Measurements from ENCODE around the gene SYTL3. TPM values are rescaled to one million over a fixed set of nuclear protein-coding genes. Genes with fewer than 3 reads are reported as not detected.
A peak's percentile ranks its signal among the peaks of the same experiment; 100 is the strongest.

The SYTL3 gene
- total RNA-seq, 4 donors from 2014 or later: 4.8 to 10.1 (median 7.6) TPM

DNA sequence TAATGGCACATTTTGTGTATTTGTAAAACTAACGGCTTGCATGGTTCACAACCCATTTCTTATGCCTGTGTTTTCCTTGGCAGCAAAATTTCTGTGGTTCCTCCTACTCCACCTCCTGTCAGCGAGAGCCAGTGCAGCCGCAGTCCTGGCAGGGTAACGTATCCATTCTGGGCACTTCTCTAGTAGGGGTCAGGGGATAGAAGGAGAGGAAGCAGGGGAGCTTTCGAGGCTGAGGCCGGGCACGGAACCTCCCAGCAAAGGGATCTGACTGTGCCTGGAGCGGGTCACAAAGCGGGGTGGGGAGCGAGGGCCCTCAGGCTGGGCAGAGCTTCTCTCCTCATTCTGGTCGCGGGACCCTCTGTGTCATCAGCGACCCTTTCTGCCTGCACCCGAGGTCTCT, 58.4 kb downstream of the SYTL3 start:
- Histone ChIP-seq H3K4me3 (peak overlapping the region; percentile 13 to 30 (median 19)), H3K9me3 (no peaks in the 10 kb centered on the region), H3K27me3 (no peaks in the 10 kb centered on the region), H3K27ac (replicated peaks in 1 of 4) (peak overlapping the region; percentile 73 to 88 (median 82)), H3K36me3 (no peaks in the 10 kb centered on the region), H3K4me1 (peaks cover 44 to 56% (median 54%) of the 10 kb centered on the region in 4 donors)
- TF ChIP-seq, protein P1, sequence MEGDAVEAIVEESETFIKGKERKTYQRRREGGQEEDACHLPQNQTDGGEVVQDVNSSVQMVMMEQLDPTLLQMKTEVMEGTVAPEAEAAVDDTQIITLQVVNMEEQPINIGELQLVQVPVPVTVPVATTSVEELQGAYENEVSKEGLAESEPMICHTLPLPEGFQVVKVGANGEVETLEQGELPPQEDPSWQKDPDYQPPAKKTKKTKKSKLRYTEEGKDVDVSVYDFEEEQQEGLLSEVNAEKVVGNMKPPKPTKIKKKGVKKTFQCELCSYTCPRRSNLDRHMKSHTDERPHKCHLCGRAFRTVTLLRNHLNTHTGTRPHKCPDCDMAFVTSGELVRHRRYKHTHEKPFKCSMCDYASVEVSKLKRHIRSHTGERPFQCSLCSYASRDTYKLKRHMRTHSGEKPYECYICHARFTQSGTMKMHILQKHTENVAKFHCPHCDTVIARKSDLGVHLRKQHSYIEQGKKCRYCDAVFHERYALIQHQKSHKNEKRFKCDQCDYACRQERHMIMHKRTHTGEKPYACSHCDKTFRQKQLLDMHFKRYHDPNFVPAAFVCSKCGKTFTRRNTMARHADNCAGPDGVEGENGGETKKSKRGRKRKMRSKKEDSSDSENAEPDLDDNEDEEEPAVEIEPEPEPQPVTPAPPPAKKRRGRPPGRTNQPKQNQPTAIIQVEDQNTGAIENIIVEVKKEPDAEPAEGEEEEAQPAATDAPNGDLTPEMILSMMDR (IDR thresholded peaks at IDR 0.05): peak in 1 of 3 experiments; percentile 21
- TF ChIP-seq POLR2AphosphoS5 (IDR thresholded peaks at IDR 0.05) (peak; percentile 56 to 67), POLR2A (IDR thresholded peaks at IDR 0.05; ENCODE audit: low read depth) (no peak)
- intact Hi-C loops (cut with DNase I): loop anchor here (5.0 kb wide), 1 partner anchor 54 kb away; no protein-coding TSS in a partner anchor
- 37% methylated on average over 5 of the region's 14 CpGs for WGBS
- no peak for DNase-seq (ENCODE audit: extremely low spot score)

DNA sequence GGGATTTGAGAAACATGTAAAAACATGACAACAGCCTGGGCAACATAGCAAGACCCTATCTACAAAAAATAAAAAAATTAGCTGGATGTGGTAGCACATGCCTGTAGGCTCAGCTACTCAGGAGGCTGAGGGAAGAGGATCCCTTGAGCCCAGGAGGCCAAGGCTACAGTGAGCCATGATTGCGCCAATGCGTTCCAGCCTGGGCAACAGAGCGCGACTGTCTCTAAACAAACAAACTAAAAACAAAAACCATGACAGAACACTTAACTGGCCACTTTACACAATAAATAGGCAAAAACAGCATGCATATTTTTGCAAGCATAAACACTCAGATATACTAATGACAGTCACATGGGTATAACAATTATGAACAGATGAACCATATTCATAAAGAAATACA, 60.0 kb downstream of the SYTL3 start:
- intact Hi-C loops (cut with DNase I): loop anchor here (5.0 kb wide), 1 partner anchor 52 kb away; no protein-coding TSS in a partner anchor
- H3K4me1 ChIP-seq: peaks cover 32 to 42% (median 41%) of the 10 kb centered on the region in 4 donors
- DNase-seq (ENCODE audit: extremely low spot score): no peak
- H3K9me3 ChIP-seq: no peaks in the 10 kb centered on the region
- H3K27me3 ChIP-seq: no peaks in the 10 kb centered on the region
- peaks cover 0 to 6% (median 3%) of the 10 kb centered on the region in 4 donors for H3K36me3 ChIP-seq
- 93% methylated on average over 4 of the region's 4 CpGs for WGBS
- TF ChIP-seq EP300 (IDR thresholded peaks at IDR 0.05): no peak
- no peak for TF ChIP-seq POLR2AphosphoS5 (IDR thresholded peaks at IDR 0.05)
- TF ChIP-seq, protein P1 (IDR thresholded peaks at IDR 0.05): no peak
- no peak for TF ChIP-seq POLR2A (IDR thresholded peaks at IDR 0.05; ENCODE audit: low read depth)
- no peak overlapping the region for H3K27ac ChIP-seq (replicated peaks in 1 of 4)
- H3K4me3 ChIP-seq: no peak overlapping the region

DNA sequence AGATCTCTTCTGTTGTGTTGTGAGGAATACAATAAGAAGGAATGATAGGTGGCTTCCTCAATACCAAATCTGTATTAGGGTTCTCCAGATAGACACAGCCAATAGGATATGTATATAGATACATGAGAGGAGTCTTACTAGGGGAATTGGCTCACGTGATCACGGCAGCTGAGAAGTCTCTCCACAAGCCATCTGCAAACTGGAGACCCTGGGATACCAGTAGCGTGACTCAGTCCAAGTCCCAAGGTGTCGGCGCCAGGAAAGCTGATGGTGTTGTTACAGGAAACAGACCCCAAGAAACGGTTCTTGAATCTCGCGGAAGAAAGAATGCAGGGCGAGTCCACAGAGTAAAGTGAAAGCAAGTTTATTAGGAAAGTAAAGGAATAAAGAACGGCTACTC, 61.4 kb downstream of the SYTL3 start:
- Histone ChIP-seq H3K36me3 (peaks cover 0 to 6% (median 3%) of the 10 kb centered on the region in 4 donors), H3K27ac (replicated peaks in 1 of 4) (peak overlapping the region; percentile 24 to 47 (median 35)), H3K4me3 (peak overlapping the region in 3 of 4 donors; percentile 23 to 32 (median 26)), H3K9me3 (no peaks in the 10 kb centered on the region), H3K27me3 (no peaks in the 10 kb centered on the region), H3K4me1 (peaks cover 21 to 29% (median 28%) of the 10 kb centered on the region in 4 donors)
- no peak for TF ChIP-seq EP300 (IDR thresholded peaks at IDR 0.05)
- intact Hi-C loops (cut with DNase I): no loop called here
- no peak for DNase-seq (ENCODE audit: extremely low spot score)
- 76% methylated on average over 10 of the region's 10 CpGs for WGBS

DNA sequence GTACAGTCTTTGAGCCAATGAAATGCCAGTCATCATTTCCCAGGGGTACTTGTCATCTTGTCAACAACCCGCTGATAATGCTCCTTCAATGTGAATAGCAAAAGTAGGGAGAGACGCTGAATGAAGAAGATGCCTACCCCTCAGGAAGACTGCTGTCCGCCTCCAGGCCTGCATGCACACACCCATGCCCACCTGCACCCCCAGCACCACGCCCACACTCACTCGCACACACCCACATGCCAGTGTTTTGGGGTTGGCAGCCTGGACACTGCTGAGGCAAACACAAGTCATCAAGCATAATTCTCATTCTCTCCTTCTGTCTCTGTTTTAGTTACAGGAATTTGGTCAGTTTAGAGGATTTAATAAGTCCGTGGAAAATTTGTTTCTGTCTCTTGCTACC, 63.6 kb downstream of the SYTL3 start:
- TF ChIP-seq POLR2AphosphoS5 (IDR thresholded peaks at IDR 0.05): no peak
- TF ChIP-seq POLR2A (IDR thresholded peaks at IDR 0.05; ENCODE audit: low read depth): no peak
- TF ChIP-seq, protein P1 (IDR thresholded peaks at IDR 0.05): no peak
- TF ChIP-seq EP300 (IDR thresholded peaks at IDR 0.05): no peak
- Histone ChIP-seq H3K27me3 (no peaks in the 10 kb centered on the region), H3K27ac (replicated peaks in 1 of 4) (no peak overlapping the region), H3K4me3 (no peak overlapping the region), H3K4me1 (peaks cover under 1 to 7% (median 6%) of the 10 kb centered on the region in 4 donors), H3K36me3 (peaks cover 0 to 14% (median 3%) of the 10 kb centered on the region in 4 donors), H3K9me3 (no peaks in the 10 kb centered on the region)
- intact Hi-C loops (cut with DNase I): no loop called here
- DNase-seq (ENCODE audit: extremely low spot score): no peak
- WGBS: 97% methylated on average over 6 of the region's 6 CpGs

DNA sequence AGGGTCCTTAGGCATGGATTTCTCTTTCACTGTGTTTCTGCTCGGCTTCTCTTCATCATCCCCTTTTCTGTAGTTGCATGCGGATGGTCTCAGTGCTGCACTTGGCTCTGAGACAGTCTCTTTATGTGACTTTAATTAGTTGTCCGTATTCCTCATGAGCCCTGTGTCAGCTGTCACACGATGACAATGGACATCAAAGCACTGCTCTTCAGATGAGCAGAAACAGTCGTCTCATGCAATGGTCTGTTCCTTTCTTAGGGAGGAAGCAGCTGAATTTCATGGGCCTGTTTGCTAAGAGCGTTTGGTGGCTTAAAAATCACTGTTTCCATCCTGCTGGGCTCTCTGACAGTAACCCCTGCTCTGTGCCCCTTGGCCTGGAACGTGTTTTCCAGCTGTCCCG, 64.9 kb downstream of the SYTL3 start:
- Histone ChIP-seq H3K4me3 (no peak overlapping the region), H3K27ac (replicated peaks in 1 of 4) (no peak overlapping the region), H3K36me3 (peaks cover 0 to 14% (median 3%) of the 10 kb centered on the region in 4 donors), H3K9me3 (no peaks in the 10 kb centered on the region), H3K4me1 (peaks cover 0 to 4% (median 0%) of the 10 kb centered on the region in 4 donors), H3K27me3 (no peaks in the 10 kb centered on the region)
- WGBS: 84% methylated on average over 8 of the region's 8 CpGs
- intact Hi-C loops (cut with DNase I): no loop called here
- no peak for DNase-seq (ENCODE audit: extremely low spot score)
- TF ChIP-seq EP300 (IDR thresholded peaks at IDR 0.05): no peak
- TF ChIP-seq, protein P1 (IDR thresholded peaks at IDR 0.05): no peak
